NCI-H1417 treated with DMSO at 0.1 percent for 48 hours (cell line): ENCODE results near the gene STK32A.
A peak's percentile ranks its signal among the peaks of the same experiment; 100 is the strongest.

ENCODE experiments used
- DNase-seq: peaks from one replicate; lab custom pipeline; 2025; lab: John Stamatoyannopoulos, UW

The STK32A gene

GRCh38 chr5:147259837-147260236 is 25.0 kb downstream of the STK32A start:
- no peak for DNase-seq

GRCh38 chr5:147267082-147267832 is 32.4 kb downstream of the STK32A start:
- DNase-seq, result no peak

- no peak for DNase-seq
These were observed 41.7 kb downstream of the STK32A start for GRCh38 chr5:147276497-147276896.

- DNase-seq, result no peak
These were observed 51.5 kb downstream of the STK32A start for GRCh38 chr5:147286296-147286695.

- DNase-seq, result no peak
These were observed 52.3 kb downstream of the STK32A start for GRCh38 chr5:147287110-147287509.

- no peak for DNase-seq
These were observed 55.4 kb downstream of the STK32A start for GRCh38 chr5:147290261-147290660.

- DNase-seq, result no peak
These were observed 68.4 kb downstream of the STK32A start for GRCh38 chr5:147303251-147303650.

- DNase-seq, result no peak
These were observed 69.2 kb downstream of the STK32A start for GRCh38 chr5:147303976-147304375.

GRCh38 chr5:147305147-147305546 is 70.3 kb downstream of the STK32A start:
- no peak for DNase-seq

GRCh38 chr5:147306351-147306750 is 71.5 kb downstream of the STK32A start:
- DNase-seq, result no peak

GRCh38 chr5:147307170-147307569 is 72.3 kb downstream of the STK32A start:
- DNase-seq, result no peak

GRCh38 chr5:147309621-147310020 is 74.8 kb downstream of the STK32A start:
- no peak for DNase-seq

- DNase-seq, result no peak
These were observed 75.4 kb downstream of the STK32A start for GRCh38 chr5:147310059-147310704.

- DNase-seq, result no peak
These were observed 83.3 kb downstream of the STK32A start for GRCh38 chr5:147317978-147318684.

- peak; percentile 17 for DNase-seq
These were observed 86.7 kb downstream of the STK32A start for GRCh38 chr5:147321569-147321968.

GRCh38 chr5:147327421-147327820 is 92.6 kb downstream of the STK32A start:
- DNase-seq, result no peak

- DNase-seq, result no peak
These were observed 93.1 kb downstream of the STK32A start for GRCh38 chr5:147327905-147328304.

- DNase-seq, result peak; percentile 27
These were observed 97.8 kb downstream of the STK32A start for GRCh38 chr5:147332658-147333057.

GRCh38 chr5:147336876-147337275 is 102.0 kb downstream of the STK32A start:
- no peak for DNase-seq

GRCh38 chr5:147339313-147339712 is 104.5 kb downstream of the STK32A start:
- DNase-seq, result no peak

GRCh38 chr5:147340941-147341340 is 106.1 kb downstream of the STK32A start:
- DNase-seq, result no peak

- DNase-seq, result no peak
These were observed 106.5 kb downstream of the STK32A start for GRCh38 chr5:147341345-147341744.

GRCh38 chr5:147344861-147345260 is 110.0 kb downstream of the STK32A start:
- no peak for DNase-seq
